Measurements from ENCODE around the gene PSENEN. TPM values are rescaled to one million over a fixed set of nuclear protein-coding genes. Genes with fewer than 3 reads are reported as not detected.

The PSENEN gene
- total RNA-seq, 1 donor from 2014 or later: 74.2 TPM

GRCh38 chr19:35734273-35734672 lies 11.2 kb upstream of the PSENEN start:
- no peak for DNase-seq (ENCODE audit: extremely low spot score, unreplicated experiment)
- Mint-ChIP-seq H3K9me3 (no peaks in the 10 kb centered on the region), H3K4me3 (no peak overlapping the region), H3K4me1 (ENCODE audit: unreplicated experiment) (peaks cover 5% of the 10 kb centered on the region), H3K36me3 (peaks cover 17% of the 10 kb centered on the region), H3K27me3 (no peaks in the 10 kb centered on the region), H3K27ac (peak overlapping the region; percentile 48)
- TF ChIP-seq, protein P1, sequence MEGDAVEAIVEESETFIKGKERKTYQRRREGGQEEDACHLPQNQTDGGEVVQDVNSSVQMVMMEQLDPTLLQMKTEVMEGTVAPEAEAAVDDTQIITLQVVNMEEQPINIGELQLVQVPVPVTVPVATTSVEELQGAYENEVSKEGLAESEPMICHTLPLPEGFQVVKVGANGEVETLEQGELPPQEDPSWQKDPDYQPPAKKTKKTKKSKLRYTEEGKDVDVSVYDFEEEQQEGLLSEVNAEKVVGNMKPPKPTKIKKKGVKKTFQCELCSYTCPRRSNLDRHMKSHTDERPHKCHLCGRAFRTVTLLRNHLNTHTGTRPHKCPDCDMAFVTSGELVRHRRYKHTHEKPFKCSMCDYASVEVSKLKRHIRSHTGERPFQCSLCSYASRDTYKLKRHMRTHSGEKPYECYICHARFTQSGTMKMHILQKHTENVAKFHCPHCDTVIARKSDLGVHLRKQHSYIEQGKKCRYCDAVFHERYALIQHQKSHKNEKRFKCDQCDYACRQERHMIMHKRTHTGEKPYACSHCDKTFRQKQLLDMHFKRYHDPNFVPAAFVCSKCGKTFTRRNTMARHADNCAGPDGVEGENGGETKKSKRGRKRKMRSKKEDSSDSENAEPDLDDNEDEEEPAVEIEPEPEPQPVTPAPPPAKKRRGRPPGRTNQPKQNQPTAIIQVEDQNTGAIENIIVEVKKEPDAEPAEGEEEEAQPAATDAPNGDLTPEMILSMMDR (conservative IDR thresholded peaks at IDR 0.05): no peak

DNA sequence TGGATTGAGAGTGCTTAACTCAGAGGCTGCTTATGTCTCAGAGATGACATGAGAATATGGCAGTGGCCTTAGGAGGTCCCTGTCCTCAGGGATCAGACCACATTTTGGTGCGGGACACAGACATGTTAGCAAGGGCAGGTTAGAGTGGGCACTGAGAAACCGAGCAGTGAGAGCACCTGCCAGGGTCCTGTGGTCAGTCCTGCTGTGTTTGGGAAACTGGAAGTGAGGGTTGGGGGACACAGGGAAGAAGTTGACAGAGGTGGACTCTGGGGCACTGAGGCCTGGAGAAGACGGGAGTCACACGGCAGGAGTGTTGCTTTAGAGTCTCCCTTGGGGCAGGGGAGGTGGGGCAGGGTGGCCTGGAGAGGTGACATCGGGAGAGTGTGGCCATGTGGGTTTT lies 10.6 kb upstream of the PSENEN start:
- Mint-ChIP-seq H3K4me1 (ENCODE audit: unreplicated experiment) (peaks cover 5% of the 10 kb centered on the region), H3K27me3 (no peaks in the 10 kb centered on the region), H3K36me3 (peaks cover 17% of the 10 kb centered on the region), H3K4me3 (no peak overlapping the region), H3K9me3 (no peaks in the 10 kb centered on the region), H3K27ac (peak overlapping the region; percentile 48)
- TF ChIP-seq, protein P1 (conservative IDR thresholded peaks at IDR 0.05): no peak
- no peak for DNase-seq (ENCODE audit: extremely low spot score, unreplicated experiment)

DNA sequence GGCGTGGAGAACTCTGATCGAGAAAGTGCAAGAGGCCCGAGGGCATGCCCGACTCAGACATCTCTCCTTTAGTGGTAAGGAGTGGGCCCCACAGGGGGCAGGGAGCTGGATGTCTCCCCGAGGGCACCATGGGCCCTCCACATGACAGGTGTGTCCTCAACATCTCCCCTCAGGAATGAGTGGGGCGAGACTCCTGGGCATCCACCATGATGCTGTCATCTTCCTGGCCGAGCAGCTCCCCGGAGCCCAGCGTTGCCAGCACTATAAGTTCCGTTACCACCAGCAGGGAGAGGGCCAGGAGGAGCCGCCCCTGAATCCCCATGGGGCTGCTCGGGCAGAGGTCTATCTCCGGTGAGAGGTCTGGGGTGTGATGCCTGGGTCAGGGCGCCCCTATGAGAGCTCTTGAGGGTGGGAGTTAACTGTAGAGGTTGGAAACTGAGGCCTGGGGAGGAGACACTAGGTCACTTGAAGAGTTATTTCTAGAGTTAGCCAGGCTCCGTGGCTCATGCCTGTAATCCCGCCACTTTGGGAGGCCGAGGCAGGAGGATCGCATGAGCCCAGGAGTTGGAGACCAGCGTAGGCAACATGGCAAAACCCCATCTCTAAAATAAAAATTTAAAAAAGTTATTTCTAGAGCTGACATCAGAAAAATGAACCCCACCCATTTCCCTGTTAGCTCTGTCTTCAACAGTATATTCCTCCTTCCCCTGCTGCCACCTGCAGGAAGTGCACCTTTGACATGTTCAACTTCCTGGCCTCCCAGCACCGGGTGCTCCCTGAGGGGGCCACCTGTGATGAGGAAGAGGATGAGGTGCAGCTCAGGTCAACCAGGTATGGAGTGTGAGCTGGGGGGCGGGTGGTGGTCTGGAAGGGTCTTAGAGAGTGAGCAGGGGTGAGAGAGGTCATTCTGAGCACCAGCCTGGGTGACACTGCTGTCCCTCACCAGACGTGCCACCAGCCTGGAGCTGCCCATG lies 8.3 kb upstream of the PSENEN start:
- Mint-ChIP-seq H3K27ac (peak overlapping the region; percentile 73), H3K4me1 (ENCODE audit: unreplicated experiment) (peaks cover 2% of the 10 kb centered on the region), H3K36me3 (peaks cover 4% of the 10 kb centered on the region), H3K27me3 (no peaks in the 10 kb centered on the region), H3K4me3 (peak overlapping the region; percentile 65), H3K9me3 (no peaks in the 10 kb centered on the region)
- DNase-seq (ENCODE audit: extremely low spot score, unreplicated experiment): no peak
- TF ChIP-seq, protein P1 (conservative IDR thresholded peaks at IDR 0.05): peak; percentile 41

- DNase-seq (ENCODE audit: extremely low spot score, unreplicated experiment): no peak
- Mint-ChIP-seq H3K9me3 (no peaks in the 10 kb centered on the region), H3K27me3 (no peaks in the 10 kb centered on the region), H3K36me3 (peaks cover 4% of the 10 kb centered on the region), H3K27ac (no peak overlapping the region), H3K4me1 (ENCODE audit: unreplicated experiment) (peaks cover 3% of the 10 kb centered on the region), H3K4me3 (peak overlapping the region; percentile 34)
- TF ChIP-seq, protein P1 (conservative IDR thresholded peaks at IDR 0.05): no peak
Observed at GRCh38 chr19:35738021-35738886, 7.2 kb upstream of the PSENEN start.

GRCh38 chr19:35738887-35739229 lies 6.6 kb upstream of the PSENEN start:
- Mint-ChIP-seq H3K4me1 (ENCODE audit: unreplicated experiment) (peaks cover 3% of the 10 kb centered on the region), H3K4me3 (peak overlapping the region; percentile 34), H3K36me3 (peaks cover 4% of the 10 kb centered on the region), H3K9me3 (no peaks in the 10 kb centered on the region), H3K27me3 (no peaks in the 10 kb centered on the region), H3K27ac (no peak overlapping the region)
- no peak for DNase-seq (ENCODE audit: extremely low spot score, unreplicated experiment)
- TF ChIP-seq, protein P1 (conservative IDR thresholded peaks at IDR 0.05): no peak
